ENCODE data around the gene GALNTL6.

- TF ChIP-seq CTCF (IDR thresholded peaks at IDR 0.05), result no peak
- no peak for TF ChIP-seq POLR2A (IDR thresholded peaks at IDR 0.05)
Measured at GRCh38 chr4:172040766-172041165, 227.6 kb downstream of the GALNTL6 start.

Data from Peyer's patch (tissue), 4 donors.